GM12865 (cell line): ENCODE results near the gene GPATCH8.
"Not testable (repeated sequence)": the region's sequence is repeated elsewhere in the genome, so short reads cannot be mapped to it uniquely, and the experiment has no call there.

Source experiments
- DNase-seq: peaks from one replicate; pipeline ENCODE4 v3.0.0; 2010; ENCODE audit warnings: low read depth
- H3K4me3 ChIP-seq: 2 replicates; pipeline ENCODE4 v1.5.1; 2011; ENCODE audit warnings: mild to moderate bottlenecking, low read depth, low read length, control low read depth
- CTCF ChIP-seq: IDR thresholded peaks from 2 replicates; pipeline ENCODE4 v1.5.1; 2011; ENCODE audit warnings: low read length, control low read depth, low read depth, inconsistent platforms; ENCODE audit not compliant: insufficient read depth; ENCODE audit errors: missing control alignments

Gene GPATCH8

DNA sequence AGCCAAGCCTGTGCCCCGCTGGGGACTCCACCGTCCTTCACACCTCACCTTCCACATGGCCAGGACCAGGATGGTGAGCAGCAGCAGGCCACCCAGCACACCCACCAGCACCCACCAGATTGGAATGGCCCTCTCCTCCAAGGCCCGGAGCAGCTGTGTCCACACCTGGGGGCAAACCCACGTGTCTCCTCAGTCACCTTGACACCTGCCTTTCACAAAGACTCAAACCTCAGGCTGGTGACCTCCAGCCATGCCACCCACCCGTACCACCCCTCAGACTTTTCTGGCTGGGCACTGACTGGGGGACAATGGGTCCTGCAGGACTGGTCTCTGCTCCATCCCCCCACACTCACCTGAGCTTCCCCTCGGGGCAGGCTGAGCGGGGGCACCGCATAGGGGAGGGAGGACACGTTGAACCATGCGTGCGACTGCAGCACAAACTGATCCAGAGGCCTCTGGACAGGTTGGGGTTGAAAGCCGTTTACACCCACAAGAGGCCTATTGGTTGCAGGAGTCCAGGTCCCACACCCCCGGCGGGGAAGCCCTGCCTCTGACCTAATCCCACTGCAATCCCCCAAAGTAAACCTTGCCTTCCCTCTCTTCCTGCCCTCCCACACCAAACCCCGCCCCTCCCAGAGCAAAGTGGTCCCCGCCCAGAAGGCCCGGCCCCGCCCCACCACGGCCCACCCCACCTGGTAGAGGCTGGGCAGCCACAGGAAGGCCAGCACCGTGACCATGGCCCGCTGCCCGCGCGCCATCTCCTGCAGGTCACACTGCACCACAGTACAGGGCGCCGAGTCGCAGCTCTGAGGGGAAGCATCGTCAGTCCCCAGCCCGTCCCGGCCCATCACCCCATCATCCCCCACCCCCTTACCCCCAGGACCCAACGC, 128.7 kb downstream of the GPATCH8 start:
- no peak overlapping the region for H3K4me3 ChIP-seq
- DNase-seq: no peak
- TF ChIP-seq CTCF: no peak

GRCh38 chr17:44372036-44372435, 131.2 kb downstream of the GPATCH8 start:
- no peak overlapping the region for H3K4me3 ChIP-seq
- no peak for TF ChIP-seq CTCF
- no peak for DNase-seq

- DNase-seq, H3K4me3 ChIP-seq: not testable (repeated sequence)
Observed at GRCh38 chr17:44369414-44370023, 133.7 kb downstream of the GPATCH8 start.

DNA sequence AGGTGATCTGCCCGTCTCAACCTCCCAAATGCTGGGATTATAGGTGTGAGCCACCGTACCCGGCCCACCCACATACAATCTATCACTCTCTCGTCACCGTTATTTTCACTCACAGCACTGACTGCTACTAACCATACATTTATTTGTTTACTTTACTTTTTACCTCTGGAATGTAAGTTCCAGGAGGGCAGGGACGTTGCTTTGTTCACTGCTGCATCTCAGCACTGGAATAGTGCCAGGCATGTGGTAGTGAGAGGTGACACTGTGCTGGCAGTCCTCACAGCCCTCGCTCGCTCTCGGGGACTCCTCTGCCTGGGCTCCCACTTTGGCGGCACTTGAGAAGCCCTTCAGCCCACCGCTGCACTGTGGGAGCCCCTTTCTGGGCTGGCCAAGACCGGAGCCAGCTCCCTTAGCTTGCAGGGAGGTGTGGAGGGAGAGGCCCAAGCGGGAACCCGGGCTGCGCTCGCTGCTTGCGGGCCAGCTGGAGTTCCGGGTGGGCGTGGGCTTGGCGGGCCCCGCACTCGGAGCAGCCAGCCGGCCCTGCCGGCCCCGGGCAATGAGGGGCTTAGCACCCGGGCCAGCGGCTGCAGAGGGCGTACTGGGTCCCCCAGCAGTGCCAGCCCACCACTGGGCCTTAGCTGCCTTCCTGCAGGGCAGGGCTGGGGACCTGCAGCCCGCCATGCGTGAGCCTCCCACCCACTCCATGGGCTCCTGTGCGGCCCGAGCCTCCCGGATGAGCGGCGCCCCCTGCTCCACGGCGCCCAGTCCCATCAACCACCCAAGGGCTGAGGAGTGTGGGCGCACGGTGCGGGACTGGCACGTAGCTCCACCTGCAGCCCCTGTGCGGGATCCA, 134.6 kb downstream of the GPATCH8 start:
- not testable (repeated sequence) for H3K4me3 ChIP-seq, DNase-seq

GRCh38 chr17:44367231-44367979, 135.8 kb downstream of the GPATCH8 start:
- no peak for TF ChIP-seq CTCF
- DNase-seq: no peak
- no peak overlapping the region for H3K4me3 ChIP-seq

GRCh38 chr17:44365051-44365450, 138.2 kb downstream of the GPATCH8 start:
- DNase-seq: not testable (repeated sequence)

GRCh38 chr17:44363613-44364159, 139.5 kb downstream of the GPATCH8 start, which contains the start of gene FAM171A2:
Gene FAM171A2 (minus strand): TSS chr17:44363853. CDS start chr17:44363714, 139 bp downstream.
- DNase-seq: peak; percentile 71
- TF ChIP-seq CTCF: peak; percentile 83

More at GRCh38 chr17:44365051-44365450, 138.2 kb downstream of the GPATCH8 start:
- H3K4me3 ChIP-seq: not testable (repeated sequence)

More at GRCh38 chr17:44363613-44364159, 139.5 kb downstream of the GPATCH8 start, which contains the start of gene FAM171A2:
- H3K4me3 ChIP-seq: peak within 1 kb of the TSS; percentile 47
